Dermis lymphatic vessel endothelial cell (primary cell): ENCODE data around the gene CARD14. TPM values are rescaled to one million over a fixed set of nuclear protein-coding genes. Genes with fewer than 3 reads are reported as not detected.

Experiments
- total RNA-seq: library from RNA; depleted of rRNA; stranded (reverse); fragments of >200 nt; gene quantifications from 2 replicates; pipeline ENCODE4 v1.2.1, GENCODE V29; 2014

CARD14 gene
- total RNA-seq, result 0.22 and 0.52 TPM in 2 replicates

GRCh38 chr17:80169784-80170500, at the start of gene CARD14:
TSS of gene CARD14 (plus strand) at chr17:80170030. CDS start at chr17:80181439, 11,409 bp downstream.

GRCh38 chr17:80147035-80147822, 22.6 kb upstream of the CARD14 start, which contains the start of gene EIF4A3:
TSS of gene EIF4A3 (minus strand) at chr17:80147128. CDS start at chr17:80146961, 167 bp downstream.

GRCh38 chr17:80220054-80220735, 50.4 kb downstream of the CARD14 start, which contains the start of the genes SGSH and SLC26A11:
TSS of gene SGSH (minus strand) at chr17:80220333. CDS start at chr17:80220313, 20 bp downstream.
TSS of gene SLC26A11 (plus strand) at chr17:80220427. CDS start at chr17:80221561, 1,134 bp downstream.

Other genes starting within 250 kb of the CARD14 start
- gene TBC1D16, start 134.2 kb upstream of the CARD14 start, total RNA-seq, result 35.8 and 51.5 TPM in 2 replicates
- gene CCDC40, start 133.4 kb upstream of the CARD14 start, total RNA-seq, result 2.0 and 2.3 TPM in 2 replicates
- 7.5 and 24.3 TPM in 2 replicates for gene GAA, start 68.4 kb upstream of the CARD14 start, total RNA-seq
- 99.9 and 104 TPM in 2 replicates for gene EIF4A3, start 22.9 kb upstream of the CARD14 start, total RNA-seq
- 6.4 and 10.7 TPM in 2 replicates for gene SGSH, start 50.3 kb downstream of the CARD14 start, total RNA-seq
- 7.8 and 9.6 TPM in 2 replicates for gene SLC26A11, start 50.4 kb downstream of the CARD14 start, total RNA-seq
- 66.8 and 79.5 TPM in 2 replicates for gene RNF213, start 90.8 kb downstream of the CARD14 start, total RNA-seq
- gene ENDOV, start 245.1 kb downstream of the CARD14 start, total RNA-seq, result 24.3 and 25.5 TPM in 2 replicates